Measurements from ENCODE around the gene KLK10.

- TF ChIP-seq, protein P1, sequence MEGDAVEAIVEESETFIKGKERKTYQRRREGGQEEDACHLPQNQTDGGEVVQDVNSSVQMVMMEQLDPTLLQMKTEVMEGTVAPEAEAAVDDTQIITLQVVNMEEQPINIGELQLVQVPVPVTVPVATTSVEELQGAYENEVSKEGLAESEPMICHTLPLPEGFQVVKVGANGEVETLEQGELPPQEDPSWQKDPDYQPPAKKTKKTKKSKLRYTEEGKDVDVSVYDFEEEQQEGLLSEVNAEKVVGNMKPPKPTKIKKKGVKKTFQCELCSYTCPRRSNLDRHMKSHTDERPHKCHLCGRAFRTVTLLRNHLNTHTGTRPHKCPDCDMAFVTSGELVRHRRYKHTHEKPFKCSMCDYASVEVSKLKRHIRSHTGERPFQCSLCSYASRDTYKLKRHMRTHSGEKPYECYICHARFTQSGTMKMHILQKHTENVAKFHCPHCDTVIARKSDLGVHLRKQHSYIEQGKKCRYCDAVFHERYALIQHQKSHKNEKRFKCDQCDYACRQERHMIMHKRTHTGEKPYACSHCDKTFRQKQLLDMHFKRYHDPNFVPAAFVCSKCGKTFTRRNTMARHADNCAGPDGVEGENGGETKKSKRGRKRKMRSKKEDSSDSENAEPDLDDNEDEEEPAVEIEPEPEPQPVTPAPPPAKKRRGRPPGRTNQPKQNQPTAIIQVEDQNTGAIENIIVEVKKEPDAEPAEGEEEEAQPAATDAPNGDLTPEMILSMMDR (IDR thresholded peaks at IDR 0.05): no peak
- TF ChIP-seq POLR2AphosphoS5 (IDR thresholded peaks at IDR 0.05; ENCODE audit: low read depth, low read length): no peak
- no peak for TF ChIP-seq REST (IDR thresholded peaks at IDR 0.05; ENCODE audit: low read depth, low read length)
- no peak for TF ChIP-seq JUND (IDR thresholded peaks at IDR 0.05)
- no peak for TF ChIP-seq SIN3A (IDR thresholded peaks at IDR 0.05; ENCODE audit: borderline replicate concordance, low read depth, low read length)
- no peak for TF ChIP-seq FOXJ3 (CRISPR knock-in tag; IDR thresholded peaks at IDR 0.05)
- TF ChIP-seq YY1 (IDR thresholded peaks at IDR 0.05; ENCODE audit: low read depth): no peak
- TF ChIP-seq EP300 (IDR thresholded peaks at IDR 0.05; ENCODE audit: borderline replicate concordance in 1 of 2, low read depth in 1 of 2, low read length in 1 of 2): no peak
- TF ChIP-seq, protein P2, sequence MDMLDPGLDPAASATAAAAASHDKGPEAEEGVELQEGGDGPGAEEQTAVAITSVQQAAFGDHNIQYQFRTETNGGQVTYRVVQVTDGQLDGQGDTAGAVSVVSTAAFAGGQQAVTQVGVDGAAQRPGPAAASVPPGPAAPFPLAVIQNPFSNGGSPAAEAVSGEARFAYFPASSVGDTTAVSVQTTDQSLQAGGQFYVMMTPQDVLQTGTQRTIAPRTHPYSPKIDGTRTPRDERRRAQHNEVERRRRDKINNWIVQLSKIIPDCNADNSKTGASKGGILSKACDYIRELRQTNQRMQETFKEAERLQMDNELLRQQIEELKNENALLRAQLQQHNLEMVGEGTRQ (IDR thresholded peaks at IDR 0.05; ENCODE audit: borderline replicate concordance, low read depth, low read length): no peak
- no peak for TF ChIP-seq GABPA (IDR thresholded peaks at IDR 0.05; ENCODE audit: low read depth)
- TF ChIP-seq EZH2phosphoT487 (IDR thresholded peaks at IDR 0.05; ENCODE audit: borderline replicate concordance, low read depth): no peak
- no peak for TF ChIP-seq RFX5 (IDR thresholded peaks at IDR 0.05; ENCODE audit: low read length)
- no peak for TF ChIP-seq USF1 (IDR thresholded peaks at IDR 0.05; ENCODE audit: borderline replicate concordance, low read depth)
- TF ChIP-seq NRF1 (IDR thresholded peaks at IDR 0.05; ENCODE audit: low read depth, low read length): no peak
These were observed 14.3 kb downstream of the KLK10 start for GRCh38 chr19:51005248-51005647.
